Astrocyte (in vitro differentiated cells and primary cell): Measurements from ENCODE around the gene KLHL14. TPM values are rescaled to one million over a fixed set of nuclear protein-coding genes. Genes with fewer than 3 reads are reported as not detected.

Source experiments
- DNase-seq: peaks from one replicate; pipeline ENCODE4 v3.0.0-alpha.2; 2010; ENCODE audit warnings: low read depth
- FAIRE-seq: peaks from 2 replicates; lab custom pipeline; 2011; peaks lifted over from hg19 to GRCh38; lab: Jason Lieb, UNC
- H2AFZ ChIP-seq: 2 replicates; pipeline ENCODE4 v1.6.0; 2012; ENCODE audit warnings: low read depth, low read length, inconsistent platforms
- H3K27ac ChIP-seq: 2 replicates; pipeline ENCODE4 v1.5.1; 2011; ENCODE audit warnings: low read depth, low read length, inconsistent platforms
- H3K27me3 ChIP-seq: 2 replicates; pipeline ENCODE4 v1.6.0; 2011; ENCODE audit warnings: low read length, inconsistent platforms; ENCODE audit not compliant: insufficient read depth
- H3K36me3 ChIP-seq: 2 replicates; pipeline ENCODE4 v1.5.1; 2011; ENCODE audit warnings: low read length, inconsistent platforms; ENCODE audit not compliant: insufficient read depth
- H3K4me1 ChIP-seq: 2 replicates; pipeline ENCODE4 v1.5.1; 2011; ENCODE audit warnings: low read length, inconsistent platforms; ENCODE audit not compliant: insufficient read depth
- H3K4me2 ChIP-seq: 2 replicates; pipeline ENCODE4 v1.6.0; 2012; ENCODE audit warnings: low read length, inconsistent platforms
- H3K4me3 ChIP-seq: 2 replicates; pipeline ENCODE4 v1.5.1; 2011; ENCODE audit warnings: low read depth, mild to moderate bottlenecking, low read length, inconsistent platforms; ENCODE audit not compliant: insufficient read depth
- H3K79me2 ChIP-seq: 2 replicates; pipeline ENCODE4 v1.6.0; 2012; ENCODE audit warnings: mild to moderate bottlenecking, low read length, inconsistent platforms; ENCODE audit not compliant: insufficient read depth
- H3K9ac ChIP-seq: 2 replicates; pipeline ENCODE4 v1.6.0; 2012; ENCODE audit warnings: mild to moderate bottlenecking, low read length, inconsistent platforms
- H3K9me3 ChIP-seq: 2 replicates; pipeline ENCODE4 v1.5.1; 2012; ENCODE audit warnings: low read depth, mild to moderate bottlenecking, low read length, inconsistent platforms; ENCODE audit not compliant: insufficient read depth
- H4K20me1 ChIP-seq: 2 replicates; pipeline ENCODE4 v1.6.0; 2012; ENCODE audit warnings: low read length, inconsistent platforms; ENCODE audit not compliant: insufficient read depth
- H3K27ac Mint-ChIP-seq: one replicate; pipeline ENCODE4 v1.8.0; 2021; ENCODE audit warnings: mild to moderate bottlenecking, mixed read lengths; ENCODE audit not compliant: unreplicated experiment
- H3K27me3 Mint-ChIP-seq: one replicate; pipeline ENCODE4 v1.8.0; 2021; ENCODE audit warnings: low read depth, mixed read lengths; ENCODE audit not compliant: unreplicated experiment
- H3K36me3 Mint-ChIP-seq: one replicate; pipeline ENCODE4 v1.8.0; 2021; ENCODE audit warnings: low read depth, mixed read lengths; ENCODE audit not compliant: unreplicated experiment
- H3K4me1 Mint-ChIP-seq: one replicate; pipeline ENCODE4 v1.8.0; 2021; ENCODE audit warnings: low read depth, mixed read lengths; ENCODE audit not compliant: unreplicated experiment
- H3K4me3 Mint-ChIP-seq: one replicate; pipeline ENCODE4 v1.8.0; 2021; ENCODE audit warnings: mild to moderate bottlenecking, moderate library complexity, mixed read lengths; ENCODE audit not compliant: unreplicated experiment
- H3K9me3 Mint-ChIP-seq: one replicate; pipeline ENCODE4 v1.8.0; 2021; ENCODE audit warnings: mild to moderate bottlenecking, mixed read lengths; ENCODE audit not compliant: unreplicated experiment
- CTCF ChIP-seq: IDR thresholded peaks from 2 replicates; pipeline ENCODE4 v1.5.1; 2011; ENCODE audit warnings: low read depth, mild to moderate bottlenecking, inconsistent platforms, low read length, moderate library complexity; ENCODE audit not compliant: insufficient read depth
- EZH2 ChIP-seq: IDR thresholded peaks from 2 replicates; pipeline ENCODE4 v1.6.1; 2012; ENCODE audit warnings: mild to moderate bottlenecking, low read length, inconsistent platforms; ENCODE audit not compliant: insufficient read depth
- total RNA-seq: library from RNA; stranded (reverse); gene quantifications from 2 replicates; pipeline ENCODE4 v1.2.1, GENCODE V29; 2021

Gene KLHL14
- total RNA-seq, 1 donor from 2014 or later: 0.39 TPM

- Mint-ChIP-seq H3K4me1 (no peaks in the 10 kb centered on the region), H3K27me3 (no peaks in the 10 kb centered on the region), H3K27ac (no peak overlapping the region), H3K4me3 (no peak overlapping the region), H3K36me3 (no peaks in the 10 kb centered on the region), H3K9me3 (no peaks in the 10 kb centered on the region)
- no peaks in the 10 kb centered on the region for H3K4me1 ChIP-seq
- no peaks in the 10 kb centered on the region for H3K36me3 ChIP-seq
- H3K4me3 ChIP-seq: no peak overlapping the region
- no peak overlapping the region for H3K27ac ChIP-seq
- FAIRE-seq: no peak
- H3K9ac ChIP-seq: no peak overlapping the region
- no peak overlapping the region for H2AFZ ChIP-seq
- H3K9me3 ChIP-seq: no peaks in the 10 kb centered on the region
- no peak for TF ChIP-seq CTCF
- no peak for TF ChIP-seq EZH2
- no peaks in the 10 kb centered on the region for H3K27me3 ChIP-seq
- H4K20me1 ChIP-seq: no peaks in the 10 kb centered on the region
- no peaks in the 10 kb centered on the region for H3K79me2 ChIP-seq
- H3K4me2 ChIP-seq: no peak overlapping the region
- no peak for DNase-seq
Measured at GRCh38 chr18:32637226-32637625, 135.6 kb downstream of the KLHL14 start.

DNA sequence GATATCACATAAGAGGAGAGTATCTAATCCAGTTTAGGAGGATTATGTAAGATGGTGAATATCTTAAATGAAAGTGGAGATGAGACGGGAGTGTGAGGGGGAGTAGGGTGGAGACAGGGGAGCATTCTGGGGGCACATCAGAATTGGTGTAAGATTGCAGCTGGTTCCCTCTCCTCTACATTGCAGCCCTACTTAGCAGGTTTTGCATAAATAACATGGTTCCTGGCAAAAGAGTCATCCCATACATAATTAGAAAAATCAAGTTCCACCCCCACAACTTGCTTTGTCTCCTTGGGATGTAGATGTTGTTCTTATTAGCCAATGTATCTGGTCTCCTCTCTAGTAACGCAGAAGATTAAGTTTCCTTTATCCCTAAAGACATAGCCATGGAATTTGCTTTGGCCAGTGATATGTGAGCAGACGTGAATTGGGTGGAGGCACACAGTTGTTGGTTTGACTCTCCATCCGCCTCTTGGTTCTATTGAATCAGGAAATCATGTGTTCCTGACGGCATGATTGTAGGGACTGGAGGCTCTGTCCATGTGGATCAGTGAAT is 137.9 kb downstream of the KLHL14 start:
- Histone ChIP-seq H3K27me3 (no peaks in the 10 kb centered on the region), H3K9ac (no peak overlapping the region), H2AFZ (no peak overlapping the region), H3K36me3 (no peaks in the 10 kb centered on the region), H3K9me3 (no peaks in the 10 kb centered on the region), H3K4me2 (no peak overlapping the region), H3K4me1 (no peaks in the 10 kb centered on the region), H4K20me1 (no peaks in the 10 kb centered on the region), H3K79me2 (no peaks in the 10 kb centered on the region), H3K4me3 (no peak overlapping the region), H3K27ac (no peak overlapping the region)
- no peaks in the 10 kb centered on the region for H3K36me3 Mint-ChIP-seq
- no peaks in the 10 kb centered on the region for H3K27me3 Mint-ChIP-seq
- H3K9me3 Mint-ChIP-seq: no peaks in the 10 kb centered on the region
- no peaks in the 10 kb centered on the region for H3K4me1 Mint-ChIP-seq
- H3K4me3 Mint-ChIP-seq: no peak overlapping the region
- no peak for DNase-seq
- H3K27ac Mint-ChIP-seq: no peak overlapping the region
- TF ChIP-seq CTCF (no peak), EZH2 (no peak)
- FAIRE-seq: no peak

DNA sequence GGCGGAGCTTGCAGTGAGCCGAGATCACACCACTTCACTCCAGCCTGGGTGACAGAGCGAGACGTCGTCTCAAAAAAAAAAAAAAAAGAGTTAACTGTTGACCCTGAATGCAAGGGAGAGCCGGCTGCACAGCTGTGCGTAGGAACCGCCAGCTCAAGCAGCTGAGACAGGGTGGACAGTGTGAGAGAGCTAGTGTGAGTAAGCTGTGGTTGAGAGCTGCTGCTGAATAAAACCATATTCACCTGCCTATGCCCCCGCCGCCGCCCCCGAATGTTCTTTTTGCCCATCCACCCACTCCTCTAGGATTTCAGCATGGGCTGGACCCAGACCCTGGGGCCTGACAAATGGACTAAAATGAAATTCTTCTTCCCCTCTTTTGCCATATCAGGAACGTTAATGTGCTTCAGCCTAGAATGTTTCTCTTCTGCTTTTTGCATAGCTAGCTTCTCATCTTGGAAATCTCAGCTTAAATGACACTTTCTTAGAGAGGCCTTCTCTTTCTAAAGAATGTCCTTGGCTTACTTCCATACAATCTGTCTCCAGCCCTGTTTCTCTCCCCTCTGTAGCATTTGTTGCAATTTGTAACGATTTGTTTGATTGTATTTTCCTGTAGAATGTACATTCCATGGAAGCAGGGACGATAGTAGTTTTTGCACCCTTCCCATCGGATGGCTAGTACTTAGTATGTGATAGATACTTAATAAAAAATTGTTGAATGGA is 142.7 kb downstream of the KLHL14 start:
- H3K4me1 ChIP-seq: no peaks in the 10 kb centered on the region
- no peak for TF ChIP-seq CTCF
- no peak for TF ChIP-seq EZH2
- no peak overlapping the region for H3K4me3 ChIP-seq
- Mint-ChIP-seq H3K27me3 (no peaks in the 10 kb centered on the region), H3K4me1 (no peaks in the 10 kb centered on the region), H3K9me3 (no peaks in the 10 kb centered on the region), H3K36me3 (no peaks in the 10 kb centered on the region), H3K4me3 (no peak overlapping the region), H3K27ac (no peak overlapping the region)
- FAIRE-seq (no peak), DNase-seq (no peak)
- H3K27me3 ChIP-seq: no peaks in the 10 kb centered on the region
- H4K20me1 ChIP-seq: no peaks in the 10 kb centered on the region
- H3K4me2 ChIP-seq: no peak overlapping the region
- no peaks in the 10 kb centered on the region for H3K36me3 ChIP-seq
- no peak overlapping the region for H2AFZ ChIP-seq
- no peaks in the 10 kb centered on the region for H3K9me3 ChIP-seq
- no peak overlapping the region for H3K27ac ChIP-seq
- no peaks in the 10 kb centered on the region for H3K79me2 ChIP-seq
- no peak overlapping the region for H3K9ac ChIP-seq
